ENCODE data around the gene STXBP1. TPM values are rescaled to one million over a fixed set of nuclear protein-coding genes. Genes with fewer than 3 reads are reported as not detected.

The STXBP1 gene
- total and polyA plus RNA-seq, 2 of the 4 experiments (the other 2 are of a cell fraction) = 15.8 to 22.6 TPM

DNA sequence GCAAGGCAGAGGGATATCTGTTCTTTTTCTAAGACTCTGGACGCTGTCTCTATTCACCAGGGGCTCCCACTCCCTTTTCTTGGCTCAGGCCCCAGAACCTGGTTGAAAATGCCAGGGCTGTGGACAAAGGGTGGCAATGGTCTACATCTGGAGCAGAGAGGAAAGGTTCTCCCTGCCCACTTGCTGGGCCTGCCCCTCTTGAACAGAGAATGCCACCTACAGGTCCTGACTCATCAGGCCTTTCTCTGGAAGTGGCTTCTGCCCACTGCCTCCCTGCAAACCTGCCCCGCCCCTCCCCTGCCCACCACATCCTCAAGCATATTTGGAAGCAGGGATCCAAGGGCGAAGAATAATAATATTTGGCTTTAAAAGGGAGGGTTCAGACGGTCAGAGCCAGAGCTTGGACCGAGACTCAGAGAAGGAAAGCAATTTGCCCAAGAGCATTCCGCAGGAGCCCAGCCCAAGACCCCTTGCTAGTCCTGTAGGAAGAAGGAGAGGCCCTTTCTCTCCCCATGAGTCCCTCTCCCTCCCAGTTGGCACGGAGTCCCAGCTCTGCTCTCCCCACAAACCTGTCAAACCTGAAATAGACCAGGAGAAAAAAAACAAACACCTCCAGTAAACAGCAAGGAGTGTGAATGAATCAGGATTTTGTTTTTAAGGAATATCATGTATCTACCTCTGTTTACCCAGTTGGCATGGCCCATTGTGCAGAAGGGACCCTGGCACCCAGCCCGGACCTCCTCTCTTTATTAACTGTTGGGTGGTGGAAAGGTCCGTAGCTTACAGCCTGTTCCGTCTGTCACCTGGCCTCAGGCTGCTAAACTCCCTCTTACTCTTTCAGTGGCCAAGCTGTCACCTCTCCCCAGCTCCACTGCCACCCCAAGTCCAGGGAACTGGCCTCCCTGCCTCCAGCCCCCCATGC, 37.7 kb upstream of the STXBP1 start:
- dilution Hi-C loops (cut with HindIII; ENCODE audit: low sequenced_read_pairs, unreplicated experiment) = no loop called here

More for the DNA sequence above, 37.7 kb upstream of the STXBP1 start:
- peak overlapping the region; percentile 98; the same call in 2 of the 3 replicates for H2BK15ac ChIP-seq (ENCODE audit: low read depth, low read length)
- H2BK20ac ChIP-seq (ENCODE audit: low read depth, low read length) = peak overlapping the region; percentile 93
- peak overlapping the region; percentile 93 for H2BK5ac ChIP-seq (ENCODE audit: low read depth, low read length, poor library complexity, severe bottlenecking)
- H3K79me1 ChIP-seq (ENCODE audit: low read depth in 1 of 2, low read length in 2 of 2) = peaks cover 17 to 87% of the 10 kb centered on the region in 2 experiments
- BruUV-seq (replicated peaks) = no TSS peak
- in situ Hi-C loops (cut with MboI; ENCODE audit: low sequenced_read_pairs) = loop anchor here (5.0 kb wide), 1 partner anchor 52 kb away; no protein-coding TSS in a partner anchor
- no peaks in the 10 kb centered on the region for H3K36me3 ChIP-seq (ENCODE audit: control insufficient read depth, insufficient read depth, low read length)
- H3K4me1 ChIP-seq (ENCODE audit: control insufficient read depth, insufficient read depth, low read length) = peaks cover 49% of the 10 kb centered on the region
- H3K9me3 ChIP-seq (ENCODE audit: control insufficient read depth, insufficient read depth, low read length) = no peaks in the 10 kb centered on the region
- peak overlapping the region; percentile 56 for H2AK9ac ChIP-seq (replicated peaks; ENCODE audit: low read depth, low read length, poor library complexity)
- peak overlapping the region; percentile 82 for H3K14ac ChIP-seq (replicated peaks; ENCODE audit: low read depth, low read length)
- peak overlapping the region; percentile 96 for H4K91ac ChIP-seq (ENCODE audit: insufficient read depth, low read depth, low read length)
- DNase-seq (no peak), ATAC-seq (ENCODE audit: low read depth) (peak; percentile 4)
- peak overlapping the region; percentile 62 to 93 for H4K8ac ChIP-seq (ENCODE audit: low read depth in 2 of 2, low read length in 2 of 2)
- peak overlapping the region; percentile 85 for H3K56ac ChIP-seq (ENCODE audit: extremely low read depth, insufficient read depth, low read length)
- TF ChIP-seq, protein P1, sequence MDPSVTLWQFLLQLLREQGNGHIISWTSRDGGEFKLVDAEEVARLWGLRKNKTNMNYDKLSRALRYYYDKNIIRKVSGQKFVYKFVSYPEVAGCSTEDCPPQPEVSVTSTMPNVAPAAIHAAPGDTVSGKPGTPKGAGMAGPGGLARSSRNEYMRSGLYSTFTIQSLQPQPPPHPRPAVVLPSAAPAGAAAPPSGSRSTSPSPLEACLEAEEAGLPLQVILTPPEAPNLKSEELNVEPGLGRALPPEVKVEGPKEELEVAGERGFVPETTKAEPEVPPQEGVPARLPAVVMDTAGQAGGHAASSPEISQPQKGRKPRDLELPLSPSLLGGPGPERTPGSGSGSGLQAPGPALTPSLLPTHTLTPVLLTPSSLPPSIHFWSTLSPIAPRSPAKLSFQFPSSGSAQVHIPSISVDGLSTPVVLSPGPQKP (IDR thresholded peaks at IDR 0.05; ENCODE audit: borderline replicate concordance, low read depth, low read length) = no peak
- TF ChIP-seq CEBPB (IDR thresholded peaks at IDR 0.05; ENCODE audit: low read depth, low read length) = no peak
- TF ChIP-seq FOS (IDR thresholded peaks at IDR 0.05; ENCODE audit: low read depth, low read length) = 0 out of 2 replicates have a peak, but pooled peaks have one; percentile 24
- peak; percentile 29; the same call in 1 of the 2 replicates for TF ChIP-seq MAZ (IDR thresholded peaks at IDR 0.05; ENCODE audit: borderline replicate concordance, low read depth, low read length)
- TF ChIP-seq SMC3 (IDR thresholded peaks at IDR 0.05; ENCODE audit: low read depth, low read length) = no peak
- H4K5ac ChIP-seq (ENCODE audit: low read depth, low read length) = peak overlapping the region; percentile 59
- H3K4me2 ChIP-seq (ENCODE audit: low read depth, low read length) = no peak overlapping the region
- peak overlapping the region; percentile 91 for H3K4ac ChIP-seq (ENCODE audit: low read depth, low read length)
- no peaks in the 10 kb centered on the region for H4K20me1 ChIP-seq (ENCODE audit: insufficient read depth, low read length)
- H3K18ac ChIP-seq (ENCODE audit: low read depth, low read length) = peak overlapping the region; percentile 93
- no peak overlapping the region for H3K4me3 ChIP-seq (ENCODE audit: insufficient read depth, low read depth, low read length)
- H2AK5ac ChIP-seq (ENCODE audit: low read depth, low read length) = peak overlapping the region; percentile 79
- no CpG with 5 or more reads among the region's 10 CpGs for WGBS, 2 experiments (ENCODE audit: extremely low coverage in 2 of 2, insufficient read length in 1 of 2)
- intact Hi-C loops (cut with micrococcal nuclease) = no loop called here
- H3K9ac ChIP-seq (ENCODE audit: low read depth, low read length) = peak overlapping the region; percentile 35
- CTCF ChIA-PET = interaction anchor here (1.1 kb wide), 1 partner anchor 58 kb away, joined by 3 read pairs; no protein-coding TSS in a partner anchor
- H3K27me3 ChIP-seq (ENCODE audit: control insufficient read depth, insufficient read depth, low read length) = no peaks in the 10 kb centered on the region
- peaks cover 40% of the 10 kb centered on the region for H3K9me1 ChIP-seq (ENCODE audit: insufficient read depth, low read length)
- peak overlapping the region; percentile 98 for H2BK120ac ChIP-seq (ENCODE audit: low read depth, low read length)
- POLR2A ChIA-PET (ENCODE audit: unreplicated experiment) = interaction anchor here (0.6 kb wide), 2 partner anchors 9 to 18 kb away, joined by 3 read pairs; no protein-coding TSS in a partner anchor
- H2AFZ ChIP-seq (replicated peaks; ENCODE audit: low read length, poor library complexity) = peak overlapping the region; percentile 84
- peak overlapping the region; percentile 50 for H3K23ac ChIP-seq (ENCODE audit: low read depth, low read length)
- H3K27ac ChIP-seq (ENCODE audit: insufficient read depth, low read length) = peak overlapping the region; percentile 97
